Endodermal cell (in vitro differentiated cells): ENCODE results near the gene AHNAK2. TPM values are rescaled to one million over a fixed set of nuclear protein-coding genes. Genes with fewer than 3 reads are reported as not detected.

Source experiments
- DNase-seq: peaks from one replicate; pipeline ENCODE4 v3.0.0-alpha.2; 2017
- H3K27ac ChIP-seq: 2 replicates; pipeline ENCODE4 v1.5.1; 2013; ENCODE audit warnings: mild to moderate bottlenecking, low read depth, low read length, moderate library complexity
- H3K27me3 ChIP-seq: 2 replicates; pipeline ENCODE4 v1.6.1; 2013; ENCODE audit warnings: mild to moderate bottlenecking, low read length, moderate library complexity; ENCODE audit not compliant: insufficient read depth, control insufficient read depth, poor library complexity, severe bottlenecking
- H3K36me3 ChIP-seq: 2 replicates; pipeline ENCODE4 v1.7.0; 2013; ENCODE audit warnings: mild to moderate bottlenecking, low read length, moderate library complexity; ENCODE audit not compliant: control insufficient read depth, insufficient read depth
- H3K4me1 ChIP-seq: one replicate; pipeline ENCODE4 v1.7.0; 2013; ENCODE audit warnings: low read length; ENCODE audit not compliant: control insufficient read depth, insufficient read depth
- H3K4me3 ChIP-seq: 2 replicates; pipeline ENCODE4 v1.5.1; 2013; ENCODE audit warnings: mild to moderate bottlenecking, low read length, moderate library complexity
- H3K9ac ChIP-seq: 2 replicates; pipeline ENCODE4 v1.6.1; 2013; ENCODE audit warnings: mild to moderate bottlenecking, low read length, moderate library complexity; ENCODE audit not compliant: poor library complexity, severe bottlenecking; ENCODE audit errors: extremely low read depth
- H3K9me3 ChIP-seq: 2 replicates; pipeline ENCODE4 v1.6.1; 2013; ENCODE audit warnings: mild to moderate bottlenecking, low read length, moderate library complexity; ENCODE audit not compliant: control insufficient read depth
- H3K27ac Mint-ChIP-seq: 2 replicates; pipeline ENCODE4 v1.8.0; 2020; ENCODE audit warnings: mixed read lengths
- H3K27me3 Mint-ChIP-seq: 2 replicates; pipeline ENCODE4 v1.8.0; 2021; ENCODE audit warnings: mild to moderate bottlenecking, mixed read lengths; ENCODE audit not compliant: insufficient read depth
- H3K36me3 Mint-ChIP-seq: 2 replicates; pipeline ENCODE4 v1.8.0; 2020; ENCODE audit warnings: low read depth, mixed read lengths
- H3K4me1 Mint-ChIP-seq: 2 replicates; pipeline ENCODE4 v1.8.0; 2020; ENCODE audit warnings: mixed read lengths
- H3K4me3 Mint-ChIP-seq: 2 replicates; pipeline ENCODE4 v1.8.0; 2020; ENCODE audit warnings: mild to moderate bottlenecking, moderate library complexity, mixed read lengths
- H3K9me3 Mint-ChIP-seq: 2 replicates; pipeline ENCODE4 v1.8.0; 2020; ENCODE audit warnings: mild to moderate bottlenecking, mixed read lengths
- WGBS, 2 experiments: methylation state at CpG; one replicate each; pipeline versions ENCODE4 v1.1.5 to v1.1.7; 2013; ENCODE audit warnings: missing lambda C conversion rate in 2 of 2, mixed read lengths in 1 of 2; ENCODE audit not compliant: insufficient coverage in 1 of 2, insufficient read length in 1 of 2; 5-methylcytosine and 5-hydroxymethylcytosine counted together
- total RNA-seq, 2 donors: library from RNA; stranded (reverse); fragmentation: NEBNext Ultra II Directional in 1 of 2; extraction: Animal tissue kit (Norgen Biotek cat#: 25700) in 1 of 2; gene quantifications; 2 replicates in 1 of 2; 3 replicates in 1 of 2; pipeline ENCODE4 v1.2.1, GENCODE V29; 2021
- TF ChIP-seq, protein P1 (sequence below): fragments of 200-600 bp; sonication (generic); conservative IDR thresholded peaks from 2 replicates; pipeline ENCODE4 v1.5.0; 2021; ENCODE audit warnings: antibody characterized with exemption, mild to moderate bottlenecking

Gene AHNAK2
- total RNA-seq, 2 donors from 2014 or later = 0.93 to 2.2 TPM

DNA sequence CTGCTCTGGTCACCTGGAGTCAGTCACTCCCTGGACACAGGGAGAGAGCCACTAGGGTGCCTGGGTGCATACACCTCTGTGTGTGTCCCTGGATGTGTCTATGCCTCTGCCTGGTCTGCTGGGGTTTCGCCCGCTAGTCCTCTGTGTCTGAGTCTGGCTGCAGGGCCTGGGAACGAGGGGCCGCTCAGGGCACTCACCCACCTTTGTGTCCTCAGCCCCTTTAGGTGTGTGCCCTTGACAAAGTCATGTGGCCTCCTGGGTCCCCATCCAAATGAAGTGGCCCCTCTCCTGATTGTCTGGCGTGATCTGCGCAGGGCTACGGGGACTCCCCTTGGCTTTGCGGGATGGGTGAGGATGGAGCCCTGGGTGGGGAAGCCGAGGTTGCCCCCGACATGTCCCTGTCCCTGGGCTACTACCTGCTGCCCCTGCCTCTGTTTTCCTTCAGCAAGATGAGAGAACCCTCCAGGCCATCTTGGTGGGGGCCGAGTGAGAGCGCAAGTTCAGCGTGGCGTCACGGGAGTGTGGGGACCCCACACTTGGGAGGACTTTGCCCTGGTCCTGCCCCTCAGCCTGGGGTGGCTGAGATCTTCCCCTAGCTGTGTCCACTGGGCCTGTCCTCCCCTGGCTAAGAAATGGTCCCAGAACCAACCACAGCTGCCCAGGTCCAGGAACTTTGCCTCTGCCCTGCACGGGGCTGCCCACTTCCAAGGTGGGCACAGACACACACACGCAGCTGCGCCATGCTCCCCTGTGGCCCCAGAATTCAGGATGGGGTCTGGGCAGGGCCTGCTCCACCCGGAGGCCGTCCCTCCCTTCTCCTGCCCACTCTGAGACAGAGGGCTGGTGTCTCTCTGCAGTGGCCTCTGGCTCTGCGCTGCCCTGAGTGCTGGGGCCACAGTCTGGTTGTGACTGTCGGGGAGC, 2.7 kb upstream of the AHNAK2 start:
- no peaks in the 10 kb centered on the region for H3K36me3 ChIP-seq
- Mint-ChIP-seq H3K36me3 (no peaks in the 10 kb centered on the region), H3K27me3 (peaks cover 54% of the 10 kb centered on the region), H3K27ac (no peak overlapping the region), H3K9me3 (no peaks in the 10 kb centered on the region), H3K4me1 (peaks cover 3% of the 10 kb centered on the region), H3K4me3 (no peak overlapping the region)
- 86 to 88% methylated on average over 14 to 22 of the region's 22 CpGs for WGBS, 2 experiments
- no peaks in the 10 kb centered on the region for H3K9me3 ChIP-seq
- H3K27me3 ChIP-seq = peaks cover 36% of the 10 kb centered on the region
- H3K4me1 ChIP-seq = no peaks in the 10 kb centered on the region
- TF ChIP-seq, protein P1, sequence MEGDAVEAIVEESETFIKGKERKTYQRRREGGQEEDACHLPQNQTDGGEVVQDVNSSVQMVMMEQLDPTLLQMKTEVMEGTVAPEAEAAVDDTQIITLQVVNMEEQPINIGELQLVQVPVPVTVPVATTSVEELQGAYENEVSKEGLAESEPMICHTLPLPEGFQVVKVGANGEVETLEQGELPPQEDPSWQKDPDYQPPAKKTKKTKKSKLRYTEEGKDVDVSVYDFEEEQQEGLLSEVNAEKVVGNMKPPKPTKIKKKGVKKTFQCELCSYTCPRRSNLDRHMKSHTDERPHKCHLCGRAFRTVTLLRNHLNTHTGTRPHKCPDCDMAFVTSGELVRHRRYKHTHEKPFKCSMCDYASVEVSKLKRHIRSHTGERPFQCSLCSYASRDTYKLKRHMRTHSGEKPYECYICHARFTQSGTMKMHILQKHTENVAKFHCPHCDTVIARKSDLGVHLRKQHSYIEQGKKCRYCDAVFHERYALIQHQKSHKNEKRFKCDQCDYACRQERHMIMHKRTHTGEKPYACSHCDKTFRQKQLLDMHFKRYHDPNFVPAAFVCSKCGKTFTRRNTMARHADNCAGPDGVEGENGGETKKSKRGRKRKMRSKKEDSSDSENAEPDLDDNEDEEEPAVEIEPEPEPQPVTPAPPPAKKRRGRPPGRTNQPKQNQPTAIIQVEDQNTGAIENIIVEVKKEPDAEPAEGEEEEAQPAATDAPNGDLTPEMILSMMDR = no peak
- no peak overlapping the region for H3K9ac ChIP-seq
- H3K4me3 ChIP-seq = no peak overlapping the region
- no peak overlapping the region for H3K27ac ChIP-seq
- peak; percentile 45 for DNase-seq

DNA sequence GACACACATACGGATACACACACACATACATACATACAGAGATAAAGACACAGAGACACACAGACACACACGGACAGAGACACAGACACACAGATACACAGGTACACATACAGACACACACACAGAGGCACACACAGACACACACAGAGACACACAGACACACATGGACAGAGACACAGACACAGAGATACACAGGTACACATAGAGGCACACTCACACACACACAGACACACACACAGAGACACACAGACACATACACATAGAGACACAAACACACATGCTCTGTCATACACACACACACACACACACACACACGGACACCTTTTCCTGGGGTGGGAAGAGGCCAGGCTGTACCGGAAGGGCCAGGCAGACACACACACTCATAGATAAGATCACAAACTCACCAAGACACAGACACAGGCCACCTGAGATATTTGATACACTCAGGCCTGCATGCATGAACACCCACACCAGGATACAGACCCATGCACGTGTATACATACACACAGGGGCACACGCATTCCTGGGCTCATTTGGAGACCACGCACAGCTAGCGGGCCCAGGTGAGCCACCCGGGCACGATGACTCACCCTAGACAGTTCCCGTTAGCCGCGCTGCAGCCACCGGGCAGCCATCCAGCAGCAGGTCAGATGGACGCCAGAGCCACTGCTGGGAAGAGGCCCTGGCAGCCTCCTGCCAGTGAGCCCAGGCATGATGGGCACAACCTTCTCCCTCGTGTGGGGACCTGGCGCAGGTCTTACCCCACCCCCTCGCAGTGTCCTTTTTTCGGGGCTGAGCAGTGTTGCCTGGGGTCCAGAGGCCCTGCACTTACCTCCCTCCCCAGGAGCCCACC, 1.8 kb upstream of the AHNAK2 start:
- H3K27me3 ChIP-seq = peaks cover 36% of the 10 kb centered on the region
- H3K27me3 Mint-ChIP-seq = peaks cover 57% of the 10 kb centered on the region
- TF ChIP-seq, protein P1 = no peak
- H3K9ac ChIP-seq = no peak overlapping the region
- WGBS, 2 experiments = 86 to 87% methylated on average over 15 to 19 of the region's 19 CpGs
- no peak overlapping the region for H3K4me3 ChIP-seq
- H3K4me1 Mint-ChIP-seq = peaks cover 3% of the 10 kb centered on the region
- no peak overlapping the region for H3K27ac ChIP-seq
- no peaks in the 10 kb centered on the region for H3K4me1 ChIP-seq
- H3K36me3 ChIP-seq = no peaks in the 10 kb centered on the region
- no peak overlapping the region for H3K27ac Mint-ChIP-seq
- no peak overlapping the region for H3K4me3 Mint-ChIP-seq
- no peaks in the 10 kb centered on the region for H3K9me3 Mint-ChIP-seq
- no peaks in the 10 kb centered on the region for H3K36me3 Mint-ChIP-seq
- DNase-seq = peak; percentile 48
- H3K9me3 ChIP-seq = no peaks in the 10 kb centered on the region

DNA sequence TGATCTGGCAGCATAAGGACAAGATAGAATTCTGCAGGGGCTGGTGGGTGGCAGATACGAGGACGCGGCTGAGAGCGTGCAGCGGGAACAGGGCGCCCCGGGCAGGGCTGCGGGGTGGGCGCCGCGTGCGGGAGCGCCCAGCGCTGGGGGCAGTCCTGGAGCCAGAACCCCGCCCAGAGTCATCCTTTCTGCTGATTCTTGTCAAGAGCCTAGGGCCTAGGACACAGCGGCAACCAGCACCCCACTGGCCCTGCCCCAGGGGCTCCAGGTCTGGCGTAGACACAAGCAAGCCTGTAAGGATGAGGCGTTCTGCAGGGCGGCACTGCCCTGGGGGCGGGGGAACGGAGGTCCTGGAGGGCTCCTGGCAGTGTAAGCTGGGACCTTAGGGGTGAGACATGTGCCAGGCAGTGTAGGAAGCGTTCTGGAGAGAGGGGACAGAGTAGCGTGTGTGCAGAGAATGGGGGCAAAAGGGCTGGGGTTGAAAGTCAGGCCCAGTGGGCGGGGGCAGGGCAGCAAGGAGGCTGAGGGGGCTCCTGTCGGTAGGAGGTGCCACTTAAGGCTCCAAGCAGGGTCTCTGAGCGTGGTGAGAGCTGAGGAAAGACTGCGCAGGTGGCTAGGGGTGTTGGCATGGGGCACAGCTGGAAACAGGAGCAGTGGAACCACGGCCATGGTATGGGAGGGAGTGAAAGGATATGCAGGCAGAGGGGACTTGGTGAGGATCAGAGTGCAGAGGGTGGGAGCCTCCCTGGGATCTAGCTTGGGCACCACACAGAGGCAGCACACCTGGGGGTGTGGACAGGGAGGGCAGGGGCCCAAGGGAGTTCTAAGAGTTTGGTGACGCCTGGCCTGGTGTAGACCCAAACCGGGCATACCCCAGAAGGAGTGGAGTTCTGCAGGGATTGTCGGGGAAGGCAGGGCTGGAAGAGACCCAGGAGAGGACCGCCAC, 845 bp upstream of the AHNAK2 start:
- Mint-ChIP-seq H3K36me3 (no peaks in the 10 kb centered on the region), H3K27me3 (peaks cover 55% of the 10 kb centered on the region), H3K27ac (no peak overlapping the region)

More for the DNA sequence above, 845 bp upstream of the AHNAK2 start:
- H3K4me3 ChIP-seq = peak overlapping the region; percentile 69
- peaks cover 36% of the 10 kb centered on the region for H3K27me3 ChIP-seq
- H3K4me1 ChIP-seq = no peaks in the 10 kb centered on the region
- DNase-seq = peak; percentile 66
- H3K4me1 Mint-ChIP-seq = peaks cover 3% of the 10 kb centered on the region
- H3K9me3 ChIP-seq = no peaks in the 10 kb centered on the region
- H3K36me3 ChIP-seq = no peaks in the 10 kb centered on the region
- WGBS, 2 experiments = 41 to 44% methylated on average over 19 to 32 of the region's 32 CpGs
- peak overlapping the region; percentile 53 for H3K4me3 Mint-ChIP-seq
- no peak overlapping the region for H3K9ac ChIP-seq
- H3K27ac ChIP-seq = no peak overlapping the region
- no peaks in the 10 kb centered on the region for H3K9me3 Mint-ChIP-seq
- TF ChIP-seq, protein P1 = no peak
